Breast epithelium (tissue), 3 donors: ENCODE results near the gene ANTXR1.

Experiments used
- POLR2A ChIP-seq: fragments of 450-650 bp; IDR thresholded peaks from one replicate; pipeline ENCODE4 v1.6.1; 2016; ENCODE audit warnings: antibody characterized with exemption, mild to moderate bottlenecking, moderate library complexity
- TF ChIP-seq, protein P1 (sequence below), 3 donors: fragments of 450-650 bp; IDR thresholded peaks; one replicate each; pipeline ENCODE4 v1.5.1; 2016 to 2017; ENCODE audit warnings: antibody characterized with exemption in 3 of 3, mild to moderate bottlenecking in 3 of 3, moderate library complexity in 3 of 3

DNA sequence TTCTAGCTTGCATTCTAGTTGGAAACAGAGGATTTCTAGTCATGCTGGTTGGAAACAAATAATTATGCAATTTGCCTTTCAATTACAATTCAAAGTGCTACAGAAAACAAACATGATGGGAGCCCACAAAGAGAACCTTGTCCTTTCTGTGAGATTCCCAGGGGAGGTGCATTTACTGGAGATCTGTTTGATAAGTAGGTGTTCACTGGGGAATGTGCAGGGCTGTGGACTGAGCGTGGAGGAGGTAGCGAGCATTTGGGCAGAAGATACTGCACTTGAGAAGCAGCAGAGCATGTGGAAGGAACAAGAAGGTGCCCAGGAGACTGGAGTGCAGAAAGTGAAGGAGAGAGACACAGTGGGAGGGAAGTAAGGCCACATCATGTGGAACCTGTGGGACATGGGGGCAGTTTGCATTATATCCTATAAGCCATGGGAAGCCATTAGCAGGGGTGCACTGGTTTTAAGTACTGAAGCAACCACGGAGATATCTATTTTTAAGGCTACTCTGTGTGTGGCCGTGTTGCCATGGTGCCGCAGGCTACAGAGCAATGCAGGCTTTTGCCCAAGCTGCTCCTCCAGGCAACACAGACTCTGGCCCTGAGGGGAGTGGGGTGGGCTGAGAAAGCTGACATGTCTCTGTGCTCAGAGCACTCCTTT is 154.0 kb downstream of the ANTXR1 start:
- TF ChIP-seq, protein P1, sequence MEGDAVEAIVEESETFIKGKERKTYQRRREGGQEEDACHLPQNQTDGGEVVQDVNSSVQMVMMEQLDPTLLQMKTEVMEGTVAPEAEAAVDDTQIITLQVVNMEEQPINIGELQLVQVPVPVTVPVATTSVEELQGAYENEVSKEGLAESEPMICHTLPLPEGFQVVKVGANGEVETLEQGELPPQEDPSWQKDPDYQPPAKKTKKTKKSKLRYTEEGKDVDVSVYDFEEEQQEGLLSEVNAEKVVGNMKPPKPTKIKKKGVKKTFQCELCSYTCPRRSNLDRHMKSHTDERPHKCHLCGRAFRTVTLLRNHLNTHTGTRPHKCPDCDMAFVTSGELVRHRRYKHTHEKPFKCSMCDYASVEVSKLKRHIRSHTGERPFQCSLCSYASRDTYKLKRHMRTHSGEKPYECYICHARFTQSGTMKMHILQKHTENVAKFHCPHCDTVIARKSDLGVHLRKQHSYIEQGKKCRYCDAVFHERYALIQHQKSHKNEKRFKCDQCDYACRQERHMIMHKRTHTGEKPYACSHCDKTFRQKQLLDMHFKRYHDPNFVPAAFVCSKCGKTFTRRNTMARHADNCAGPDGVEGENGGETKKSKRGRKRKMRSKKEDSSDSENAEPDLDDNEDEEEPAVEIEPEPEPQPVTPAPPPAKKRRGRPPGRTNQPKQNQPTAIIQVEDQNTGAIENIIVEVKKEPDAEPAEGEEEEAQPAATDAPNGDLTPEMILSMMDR (IDR thresholded peaks at IDR 0.05) = no peak
- TF ChIP-seq POLR2A = no peak
